MM.1S (cell line): ENCODE results near the gene OTULIN.

Experiments used
- EZH2 ChIP-seq: fragments of 300-600 bp; sonication (generic); optimal IDR thresholded peaks from 2 replicates; pipeline ENCODE3; 2017; ENCODE audit warnings: low read depth, mild to moderate bottlenecking, antibody characterized with exemption, low read length, mixed read lengths
- EZH2phosphoT487 ChIP-seq: fragments of 300-600 bp; sonication (generic); IDR thresholded peaks from 2 replicates; pipeline ENCODE4 v1.6.1; 2018; ENCODE audit warnings: antibody characterized with exemption, low read length
- TF ChIP-seq, protein P1 (sequence below): fragments of 300-600 bp; sonication (generic); IDR thresholded peaks from 2 replicates; pipeline ENCODE4 v1.5.1; 2016; ENCODE audit warnings: antibody characterized with exemption, low read length, mixed read lengths

DNA sequence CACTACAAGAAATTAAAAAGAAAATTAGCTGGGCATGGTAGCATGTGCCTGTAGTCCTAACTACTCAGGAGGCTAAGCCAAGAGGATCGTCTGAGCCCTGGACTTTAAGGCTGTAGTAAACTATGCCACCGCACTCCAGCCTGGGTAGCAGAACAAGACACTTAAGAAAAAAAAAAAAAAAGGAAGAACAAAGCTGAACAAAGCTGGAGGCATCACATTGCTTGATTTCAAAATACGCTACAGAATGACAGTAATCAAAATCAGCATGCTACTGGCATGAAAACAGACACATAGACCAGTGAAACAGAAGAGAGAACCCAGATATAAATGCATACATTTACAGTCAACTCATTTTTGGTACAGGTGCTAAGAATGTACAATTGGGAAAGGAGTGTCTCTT lies 14.5 kb upstream of the OTULIN start:
- TF ChIP-seq, protein P1, sequence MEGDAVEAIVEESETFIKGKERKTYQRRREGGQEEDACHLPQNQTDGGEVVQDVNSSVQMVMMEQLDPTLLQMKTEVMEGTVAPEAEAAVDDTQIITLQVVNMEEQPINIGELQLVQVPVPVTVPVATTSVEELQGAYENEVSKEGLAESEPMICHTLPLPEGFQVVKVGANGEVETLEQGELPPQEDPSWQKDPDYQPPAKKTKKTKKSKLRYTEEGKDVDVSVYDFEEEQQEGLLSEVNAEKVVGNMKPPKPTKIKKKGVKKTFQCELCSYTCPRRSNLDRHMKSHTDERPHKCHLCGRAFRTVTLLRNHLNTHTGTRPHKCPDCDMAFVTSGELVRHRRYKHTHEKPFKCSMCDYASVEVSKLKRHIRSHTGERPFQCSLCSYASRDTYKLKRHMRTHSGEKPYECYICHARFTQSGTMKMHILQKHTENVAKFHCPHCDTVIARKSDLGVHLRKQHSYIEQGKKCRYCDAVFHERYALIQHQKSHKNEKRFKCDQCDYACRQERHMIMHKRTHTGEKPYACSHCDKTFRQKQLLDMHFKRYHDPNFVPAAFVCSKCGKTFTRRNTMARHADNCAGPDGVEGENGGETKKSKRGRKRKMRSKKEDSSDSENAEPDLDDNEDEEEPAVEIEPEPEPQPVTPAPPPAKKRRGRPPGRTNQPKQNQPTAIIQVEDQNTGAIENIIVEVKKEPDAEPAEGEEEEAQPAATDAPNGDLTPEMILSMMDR, result no peak
- no peak for TF ChIP-seq EZH2phosphoT487
- TF ChIP-seq EZH2, result no peak
